ENCODE measurements around the gene DCAF5.

DNA sequence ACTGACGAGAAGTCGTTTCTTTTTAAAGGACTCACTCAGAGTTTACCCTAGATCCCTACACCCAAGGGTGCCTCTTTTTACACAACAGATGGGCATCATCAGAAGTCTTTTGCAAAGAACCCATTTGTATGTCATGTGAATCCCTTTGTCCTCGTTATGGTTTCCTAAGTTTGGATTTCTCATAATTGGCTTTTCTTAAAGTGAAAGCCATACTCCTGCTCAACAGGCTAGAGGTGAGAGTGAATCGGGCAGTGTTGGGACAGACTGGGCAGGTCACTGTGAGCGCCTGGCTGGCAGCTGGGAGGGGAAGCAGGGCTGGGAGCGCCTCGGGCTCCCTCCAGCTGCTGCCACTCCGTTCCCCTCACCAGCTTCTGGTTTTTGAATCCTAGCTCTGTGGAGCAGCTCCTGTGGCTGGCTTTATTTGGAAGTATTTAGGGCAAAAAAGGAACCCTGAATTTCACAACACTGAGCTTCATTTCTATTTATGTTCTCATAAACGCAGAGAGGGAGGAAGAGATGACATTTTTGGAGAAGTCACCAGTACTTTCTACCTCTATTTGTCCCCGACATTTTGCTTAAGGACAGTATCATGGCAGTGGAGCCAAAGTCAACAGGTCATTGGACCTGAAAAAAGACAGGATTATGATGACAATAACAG, 110.0 kb downstream of the DCAF5 start:
- TF ChIP-seq, protein P1, sequence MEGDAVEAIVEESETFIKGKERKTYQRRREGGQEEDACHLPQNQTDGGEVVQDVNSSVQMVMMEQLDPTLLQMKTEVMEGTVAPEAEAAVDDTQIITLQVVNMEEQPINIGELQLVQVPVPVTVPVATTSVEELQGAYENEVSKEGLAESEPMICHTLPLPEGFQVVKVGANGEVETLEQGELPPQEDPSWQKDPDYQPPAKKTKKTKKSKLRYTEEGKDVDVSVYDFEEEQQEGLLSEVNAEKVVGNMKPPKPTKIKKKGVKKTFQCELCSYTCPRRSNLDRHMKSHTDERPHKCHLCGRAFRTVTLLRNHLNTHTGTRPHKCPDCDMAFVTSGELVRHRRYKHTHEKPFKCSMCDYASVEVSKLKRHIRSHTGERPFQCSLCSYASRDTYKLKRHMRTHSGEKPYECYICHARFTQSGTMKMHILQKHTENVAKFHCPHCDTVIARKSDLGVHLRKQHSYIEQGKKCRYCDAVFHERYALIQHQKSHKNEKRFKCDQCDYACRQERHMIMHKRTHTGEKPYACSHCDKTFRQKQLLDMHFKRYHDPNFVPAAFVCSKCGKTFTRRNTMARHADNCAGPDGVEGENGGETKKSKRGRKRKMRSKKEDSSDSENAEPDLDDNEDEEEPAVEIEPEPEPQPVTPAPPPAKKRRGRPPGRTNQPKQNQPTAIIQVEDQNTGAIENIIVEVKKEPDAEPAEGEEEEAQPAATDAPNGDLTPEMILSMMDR (conservative IDR thresholded peaks at IDR 0.05 in 1 of 2, IDR thresholded peaks at IDR 0.05 in 1 of 2; ENCODE audit: extremely low read depth in 1 of 2, insufficient read depth in 1 of 2, low read depth in 1 of 2, low read length in 2 of 2) = no peak
- TF ChIP-seq EZH2 (IDR thresholded peaks at IDR 0.05; ENCODE audit: borderline replicate concordance, low read length) = no peak
